Prostate gland (tissue), 2 donors: Measurements from ENCODE around the gene GLTP. TPM values are rescaled to one million over a fixed set of nuclear protein-coding genes. Genes with fewer than 3 reads are reported as not detected.

Experiments
- DNase-seq: peaks from one replicate; pipeline ENCODE4 v3.0.0-alpha.2; 2019; ENCODE audit warnings: low spot score
- H3K27ac ChIP-seq, 2 donors: fragments of 200-600 bp; sonication (generic); 2 replicates each; pipeline ENCODE4 v1.5.1; 2017 to 2019
- H3K27me3 ChIP-seq: fragments of 200-600 bp; sonication (generic); replicated peaks from 2 replicates; pipeline ENCODE4 v1.5.1; 2019; ENCODE audit not compliant: insufficient read depth
- H3K36me3 ChIP-seq, 2 donors: fragments of 200-600 bp; sonication (generic); 1 replicate in 1 of 2; 2 replicates in 1 of 2; pipeline versions ENCODE4 v1.5.1 to v1.8.1; 2017 to 2019
- H3K4me1 ChIP-seq: fragments of 200-600 bp; sonication (generic); replicated peaks from 2 replicates; pipeline ENCODE4 v1.5.1; 2019
- H3K4me3 ChIP-seq, 2 donors: fragments of 200-600 bp; sonication (generic); 2 replicates each; pipeline ENCODE4 v1.5.1; 2017 to 2019
- H3K9me3 ChIP-seq: fragments of 200-600 bp; sonication (generic); 2 replicates; pipeline ENCODE4 v1.5.1; 2017
- CTCF ChIP-seq, 4 experiments: fragments of 200-600 bp in 2 of 4; fragments of 450-650 bp in 2 of 4; sonication (generic) in 2 of 4; IDR thresholded peaks; 1 replicate in 3 of 4; 2 replicates in 1 of 4; pipeline ENCODE4 v1.5.1; 2016 to 2019; ENCODE audit warnings: antibody characterized with exemption in 4 of 4, mild to moderate bottlenecking in 2 of 4, moderate library complexity in 2 of 4
- POLR2A ChIP-seq: fragments of 450-650 bp; IDR thresholded peaks from one replicate; pipeline ENCODE4 v1.6.1; 2016; ENCODE audit warnings: antibody characterized with exemption, mild to moderate bottlenecking
- POLR2AphosphoS5 ChIP-seq: sonication (generic); formaldehyde crosslinking; IDR thresholded peaks from one replicate; pipeline ENCODE4 v1.6.1; 2017; ENCODE audit warnings: antibody characterized with exemption
- WGBS: methylation state at CpG from one replicate; pipeline ENCODE4 v1.1.5; 2018; 5-methylcytosine and 5-hydroxymethylcytosine counted together
- intact Hi-C: fragments of 100-400 bp; cut with DNase I; formaldehyde crosslinking; loops from one replicate; pipeline ENCODE4 v1.14.2; 2022
- total RNA-seq, 2 donors: library from RNA; depleted of rRNA; stranded (reverse); fragments of >200 nt; gene quantifications; one replicate each; pipeline ENCODE4 v1.1.0, GENCODE V29; 2016

Gene GLTP
- total RNA-seq, 2 donors from 2014 or later, result 67.2 to 87.1 TPM

- Histone ChIP-seq H3K27me3 (no peaks in the 10 kb centered on the region), H3K27ac (no peak overlapping the region), H3K36me3 (no peaks in the 10 kb centered on the region), H3K4me1 (peaks cover 3% of the 10 kb centered on the region), H3K9me3 (no peaks in the 10 kb centered on the region), H3K4me3 (no peak overlapping the region)
- TF ChIP-seq POLR2AphosphoS5 (no peak), CTCF (IDR thresholded peaks at IDR 0.05) (no peak), POLR2A (no peak)
- intact Hi-C loops, result no loop called here
- DNase-seq, result no peak
- WGBS, result 46% methylated on average over 6 of the region's 6 CpGs
Measured at GRCh38 chr12:109831365-109831764, 49.0 kb downstream of the GLTP start.

- intact Hi-C loops, result no loop called here
- 67% methylated on average over 2 of the region's 2 CpGs for WGBS
- H3K36me3 ChIP-seq, result no peaks in the 10 kb centered on the region
- no peak overlapping the region for H3K27ac ChIP-seq
- no peak for TF ChIP-seq CTCF (IDR thresholded peaks at IDR 0.05)
- no peak for TF ChIP-seq POLR2AphosphoS5
- no peak for TF ChIP-seq POLR2A
- H3K9me3 ChIP-seq, result no peaks in the 10 kb centered on the region
- no peak overlapping the region for H3K4me3 ChIP-seq
- H3K4me1 ChIP-seq, result peaks cover 3% of the 10 kb centered on the region
- no peak for DNase-seq
- H3K27me3 ChIP-seq, result no peaks in the 10 kb centered on the region
Measured at GRCh38 chr12:109830718-109831117, 49.6 kb downstream of the GLTP start.

- no peak overlapping the region for H3K4me3 ChIP-seq
- H3K4me1 ChIP-seq, result peaks cover 3% of the 10 kb centered on the region
- no peak overlapping the region for H3K27ac ChIP-seq
- DNase-seq, result no peak
- WGBS, result 62% methylated on average over 2 of the region's 2 CpGs
- no peaks in the 10 kb centered on the region for H3K36me3 ChIP-seq
- no peaks in the 10 kb centered on the region for H3K27me3 ChIP-seq
- TF ChIP-seq POLR2A (no peak), POLR2AphosphoS5 (no peak), CTCF (IDR thresholded peaks at IDR 0.05) (no peak)
- no peaks in the 10 kb centered on the region for H3K9me3 ChIP-seq
- intact Hi-C loops, result no loop called here
Measured at GRCh38 chr12:109830267-109830666, 50.1 kb downstream of the GLTP start.

- WGBS, result 83% methylated on average over 10 of the region's 10 CpGs
- Histone ChIP-seq H3K27me3 (no peaks in the 10 kb centered on the region), H3K9me3 (no peaks in the 10 kb centered on the region), H3K4me3 (no peak overlapping the region), H3K27ac (no peak overlapping the region), H3K4me1 (peaks cover 3% of the 10 kb centered on the region), H3K36me3 (no peaks in the 10 kb centered on the region)
- TF ChIP-seq POLR2AphosphoS5 (no peak), CTCF (IDR thresholded peaks at IDR 0.05) (no peak), POLR2A (no peak)
- intact Hi-C loops, result no loop called here
- DNase-seq, result no peak
Measured at GRCh38 chr12:109829667-109830066, 50.7 kb downstream of the GLTP start.

- TF ChIP-seq POLR2AphosphoS5 (no peak), CTCF (IDR thresholded peaks at IDR 0.05) (no peak), POLR2A (no peak)
- intact Hi-C loops, result no loop called here
- Histone ChIP-seq H3K4me3 (no peak overlapping the region), H3K27ac (no peak overlapping the region), H3K27me3 (no peaks in the 10 kb centered on the region), H3K4me1 (peaks cover 3% of the 10 kb centered on the region), H3K36me3 (no peaks in the 10 kb centered on the region), H3K9me3 (no peaks in the 10 kb centered on the region)
- WGBS, result 78% methylated on average over 3 of the region's 3 CpGs
- no peak for DNase-seq
Measured at GRCh38 chr12:109828754-109829511, 51.4 kb downstream of the GLTP start.
